Stimulated activated CD8-positive, alpha-beta memory T cell treated with anti-CD3 and anti-CD28 coated beads, Interleukin-4, amount 100 ng/mL, for 1 hour (primary cell): ENCODE results near the gene ZSCAN4.
A peak's percentile ranks its signal among the peaks of the same experiment; 100 is the strongest.

Experiments
- DNase-seq, 2 donors: peaks; one replicate each; pipeline ENCODE4 v3.0.0-alpha.2; 2020; ENCODE audit warnings: low read depth in 2 of 2, low spot score in 1 of 2

Gene ZSCAN4

DNA sequence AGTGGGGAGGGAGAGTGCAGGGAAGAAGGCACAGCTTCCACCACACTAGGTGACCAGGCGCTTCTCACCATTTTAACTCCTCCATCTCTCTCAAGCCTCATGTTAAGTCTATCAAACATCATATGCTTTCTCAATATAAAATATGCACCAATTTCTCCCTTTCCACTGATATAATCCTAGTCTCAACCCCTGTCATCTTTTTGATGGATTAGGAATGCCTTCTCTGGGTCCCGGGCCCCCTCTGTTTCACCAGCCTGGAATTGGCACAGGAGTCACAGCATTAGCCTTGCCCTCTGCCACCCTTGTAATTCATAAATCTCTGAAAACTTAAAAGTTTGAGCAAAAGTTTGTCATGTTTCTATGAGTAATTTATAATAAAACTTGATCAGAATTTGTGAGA is at the start of gene ZSCAN4:
Gene ZSCAN4 (plus strand): TSS at position 301 of the 400 bp plus-strand sequence. CDS start 7,211 bp downstream, outside the sequence.
- no peak for DNase-seq

DNA sequence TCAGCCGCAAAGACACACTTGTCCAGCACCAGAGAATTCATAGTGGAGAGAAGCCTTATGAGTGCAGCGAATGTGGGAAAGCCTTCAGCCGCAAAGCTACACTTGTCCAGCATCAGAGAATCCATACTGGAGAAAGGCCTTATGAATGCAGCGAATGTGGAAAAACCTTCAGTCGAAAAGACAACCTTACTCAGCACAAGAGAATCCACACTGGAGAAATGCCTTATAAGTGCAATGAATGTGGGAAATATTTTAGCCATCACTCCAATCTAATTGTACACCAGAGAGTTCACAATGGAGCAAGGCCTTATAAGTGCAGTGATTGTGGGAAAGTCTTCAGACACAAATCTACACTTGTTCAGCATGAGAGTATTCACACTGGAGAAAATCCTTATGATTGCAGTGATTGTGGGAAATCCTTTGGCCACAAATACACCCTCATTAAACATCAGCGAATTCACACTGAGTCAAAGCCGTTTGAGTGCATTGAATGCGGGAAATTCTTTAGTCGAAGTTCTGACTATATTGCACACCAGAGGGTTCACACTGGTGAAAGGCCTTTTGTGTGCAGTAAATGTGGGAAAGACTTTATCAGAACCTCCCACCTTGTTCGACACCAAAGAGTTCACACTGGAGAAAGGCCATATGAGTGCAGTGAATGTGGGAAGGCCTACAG is 47.9 kb upstream of the ZSCAN4 start:
- DNase-seq: no peak

DNA sequence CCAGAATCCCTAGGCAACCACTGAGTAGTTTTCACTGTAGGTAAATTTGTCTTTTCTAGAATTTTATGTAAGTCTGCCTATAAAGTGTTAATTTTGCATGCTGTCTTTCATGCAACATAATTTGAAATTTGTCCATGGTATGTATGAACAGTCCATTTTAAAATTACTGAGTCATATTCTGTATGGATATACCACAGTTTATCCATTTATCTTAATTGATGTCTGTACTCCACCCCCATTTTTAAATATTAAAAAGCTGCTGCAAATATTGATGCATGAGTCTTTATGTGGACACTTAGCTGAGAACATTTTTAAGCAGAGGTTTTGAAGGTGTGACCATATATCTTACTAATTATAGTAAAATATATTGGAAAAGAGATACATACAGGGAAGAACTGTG is 45.6 kb upstream of the ZSCAN4 start:
- DNase-seq: no peak

DNA sequence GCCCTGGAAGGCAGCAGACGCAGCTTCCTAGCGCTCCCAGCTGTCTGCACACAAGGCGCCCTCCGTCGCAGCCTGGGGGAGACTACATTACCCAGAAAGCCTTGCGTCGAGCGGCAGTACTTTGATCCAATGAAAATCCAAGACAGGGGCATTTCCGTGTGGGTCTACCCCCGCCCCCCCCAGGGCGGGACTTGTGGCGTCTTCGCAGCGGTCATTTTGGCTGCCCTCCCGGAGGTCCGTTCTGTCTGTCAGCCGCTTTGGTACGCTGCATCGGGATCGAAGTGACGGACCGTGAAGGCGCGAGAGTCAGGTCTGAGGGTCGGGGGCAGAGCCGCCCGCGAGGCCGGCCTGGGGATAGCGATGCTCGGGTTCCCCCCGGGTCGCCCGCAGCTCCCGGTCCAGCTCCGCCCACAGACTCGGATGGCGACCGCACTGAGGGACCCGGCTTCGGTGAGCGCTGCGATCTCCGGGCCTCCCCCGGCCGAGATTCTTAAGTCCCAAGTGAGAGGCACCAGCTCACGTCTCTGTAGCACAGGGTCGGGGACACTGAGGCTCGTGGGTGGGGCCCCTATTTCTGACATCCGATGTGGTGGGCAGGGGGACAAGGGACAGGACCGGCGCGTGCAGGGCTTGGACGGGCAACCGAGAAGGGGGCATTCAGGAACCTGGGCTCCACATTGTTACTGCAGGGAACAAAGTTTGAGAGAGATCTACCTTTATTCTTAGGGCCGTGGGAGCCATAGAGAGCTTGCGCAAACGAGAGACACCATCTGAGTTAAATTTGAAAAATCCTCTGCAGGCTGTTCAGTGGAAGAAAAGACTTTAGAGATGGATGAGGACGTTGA is 35.5 kb upstream of the ZSCAN4 start, which contains the start of gene ZNF211:
Gene ZNF211 (plus strand): TSS at position 182 of the 845 bp plus-strand sequence. CDS start 179 bp downstream, at position 361.
- DNase-seq: peak; percentile 74 to 75

GRCh38 chr19:57633832-57634131 is 35.0 kb upstream of the ZSCAN4 start:
- no peak for DNase-seq

GRCh38 chr19:57637379-57637778 is 31.4 kb upstream of the ZSCAN4 start:
- DNase-seq: no peak

DNA sequence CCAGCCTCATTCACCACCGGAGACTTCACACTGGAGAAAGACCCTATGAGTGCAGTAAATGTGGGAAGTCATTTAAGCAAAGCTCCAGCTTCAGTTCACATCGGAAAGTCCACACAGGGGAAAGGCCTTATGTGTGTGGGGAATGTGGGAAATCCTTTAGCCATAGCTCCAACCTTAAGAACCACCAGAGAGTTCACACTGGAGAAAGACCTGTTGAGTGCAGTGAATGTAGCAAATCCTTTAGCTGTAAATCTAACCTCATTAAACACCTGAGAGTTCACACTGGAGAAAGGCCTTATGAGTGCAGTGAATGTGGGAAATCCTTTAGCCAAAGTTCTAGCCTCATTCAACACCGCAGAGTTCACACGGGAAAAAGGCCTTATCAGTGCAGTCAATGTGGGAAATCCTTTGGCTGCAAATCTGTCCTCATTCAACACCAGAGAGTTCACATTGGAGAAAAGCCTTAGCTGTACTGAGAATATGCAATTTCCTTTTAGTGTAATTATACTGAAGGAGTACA is 27.0 kb upstream of the ZSCAN4 start:
- no peak for DNase-seq

GRCh38 chr19:57642396-57643046 is 26.2 kb upstream of the ZSCAN4 start:
- DNase-seq: no peak

- DNase-seq: no peak
Observed at GRCh38 chr19:57643734-57644133, 25.0 kb upstream of the ZSCAN4 start.

GRCh38 chr19:57648331-57649003 is 20.3 kb upstream of the ZSCAN4 start:
- no peak for DNase-seq

DNA sequence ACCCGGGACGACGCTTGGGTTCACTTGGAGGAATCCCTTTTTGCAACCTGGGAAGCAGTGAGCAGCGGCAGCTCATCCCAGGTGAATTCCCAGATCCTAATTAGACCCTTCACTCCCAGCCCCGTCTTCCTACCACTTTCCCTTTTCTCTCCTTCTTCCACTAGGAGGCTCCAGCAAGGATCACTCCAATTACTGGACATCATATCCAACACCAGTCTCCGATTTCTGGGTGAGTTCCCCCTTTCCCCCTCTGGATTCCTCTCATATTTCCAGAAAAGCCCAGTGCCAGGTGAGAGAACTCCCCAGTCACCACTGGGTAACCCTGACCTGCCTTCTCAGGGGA is 17.1 kb upstream of the ZSCAN4 start:
- no peak for DNase-seq

DNA sequence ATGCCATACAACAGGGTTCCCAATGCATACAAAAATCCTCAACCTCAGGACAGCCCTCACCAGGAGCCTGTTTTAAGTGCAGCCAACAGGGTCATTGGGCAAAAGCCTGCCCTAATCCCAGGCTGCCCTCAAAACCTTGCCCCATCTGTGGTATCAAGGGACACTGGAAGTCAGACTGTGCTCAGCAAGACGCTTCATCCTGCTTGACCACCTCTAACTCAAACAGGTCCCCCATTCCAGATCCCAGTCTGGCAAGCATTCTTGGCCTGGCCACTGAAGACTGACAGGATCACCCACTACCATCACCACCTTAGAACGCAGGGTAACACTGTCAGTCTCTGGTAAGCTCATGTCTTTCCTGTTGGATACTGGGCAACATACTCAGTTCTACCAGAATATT is 15.0 kb upstream of the ZSCAN4 start:
- no peak for DNase-seq

DNA sequence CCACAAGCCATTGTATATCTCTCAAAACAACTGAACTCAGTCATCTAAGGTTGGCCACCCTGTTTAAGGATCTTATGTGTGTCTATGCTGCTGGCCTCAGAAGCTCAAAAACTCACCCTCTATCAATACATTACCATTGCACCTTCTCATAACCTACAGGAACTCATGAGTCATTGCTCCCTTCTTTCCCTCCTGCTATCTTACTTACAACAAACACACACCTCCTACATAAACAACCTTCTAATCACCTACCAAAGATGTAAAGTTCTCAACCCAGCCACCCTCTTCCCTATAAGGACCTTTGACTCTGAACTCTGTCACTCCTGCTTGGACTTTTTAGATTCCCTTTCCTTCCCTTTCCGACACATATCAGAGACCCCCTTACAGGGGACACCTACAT is 13.3 kb upstream of the ZSCAN4 start:
- DNase-seq: no peak

DNA sequence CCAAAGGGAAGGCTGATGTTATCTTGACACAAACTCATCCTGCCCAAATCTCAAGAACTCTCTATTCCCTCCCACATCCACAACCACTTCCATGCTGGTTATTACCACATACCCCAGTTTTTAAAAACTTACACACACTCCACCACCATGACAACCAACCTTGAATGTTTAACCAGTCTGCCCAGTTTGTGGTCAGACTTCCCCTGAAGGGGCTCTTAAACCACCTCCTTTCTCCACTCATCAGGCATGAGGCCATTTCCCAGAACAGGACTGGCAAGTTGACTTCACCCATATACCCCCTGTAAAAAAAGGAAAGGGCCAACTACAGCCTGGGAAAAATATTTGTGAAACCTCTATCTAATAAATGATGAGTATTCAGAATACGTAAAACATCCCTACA is 12.4 kb upstream of the ZSCAN4 start:
- no peak for DNase-seq

DNA sequence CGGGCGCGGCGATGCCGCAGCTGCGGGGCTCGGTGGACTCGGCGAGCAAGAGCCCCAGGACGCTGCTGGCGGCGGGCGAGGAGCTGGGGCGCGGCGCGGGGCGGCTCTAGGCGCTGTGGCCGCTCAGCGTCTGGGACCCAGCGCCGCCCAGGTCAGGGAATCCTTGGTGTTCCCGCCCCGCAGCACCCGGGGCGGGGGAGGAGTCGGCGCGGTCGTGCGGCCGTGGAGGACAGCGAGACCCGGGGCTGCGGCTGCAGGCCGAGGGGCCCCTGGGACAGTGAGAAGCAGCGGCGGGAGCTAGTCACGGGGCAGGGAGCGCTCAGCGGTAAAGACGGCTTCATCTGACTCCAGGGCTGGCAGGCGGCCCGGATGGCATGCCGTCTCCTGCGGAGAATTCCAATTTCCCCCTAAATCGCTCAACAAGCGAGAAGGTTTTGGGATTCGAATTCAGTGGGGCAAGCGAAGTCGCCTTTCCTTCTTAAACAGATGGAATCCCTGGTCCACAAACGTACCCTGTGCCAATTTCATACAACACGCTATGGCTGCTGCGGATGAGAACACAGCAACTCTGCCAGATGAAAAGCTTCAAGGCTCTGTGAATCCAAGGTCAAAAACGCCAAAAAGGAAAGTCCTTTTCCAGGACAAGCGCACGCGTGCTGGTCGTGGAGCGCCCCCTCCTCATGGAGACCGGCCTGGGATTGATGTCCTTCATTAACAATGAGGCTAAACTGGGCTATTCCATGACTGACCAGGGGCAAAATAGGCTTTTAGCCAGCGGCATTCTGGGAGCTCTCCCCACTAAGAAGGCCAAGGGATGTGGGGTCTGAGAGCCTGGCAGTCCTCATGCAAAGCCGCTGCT is 4.2 kb upstream of the ZSCAN4 start:
- no peak for DNase-seq

GRCh38 chr19:57665261-57665806 is 3.4 kb upstream of the ZSCAN4 start:
- DNase-seq: no peak

DNA sequence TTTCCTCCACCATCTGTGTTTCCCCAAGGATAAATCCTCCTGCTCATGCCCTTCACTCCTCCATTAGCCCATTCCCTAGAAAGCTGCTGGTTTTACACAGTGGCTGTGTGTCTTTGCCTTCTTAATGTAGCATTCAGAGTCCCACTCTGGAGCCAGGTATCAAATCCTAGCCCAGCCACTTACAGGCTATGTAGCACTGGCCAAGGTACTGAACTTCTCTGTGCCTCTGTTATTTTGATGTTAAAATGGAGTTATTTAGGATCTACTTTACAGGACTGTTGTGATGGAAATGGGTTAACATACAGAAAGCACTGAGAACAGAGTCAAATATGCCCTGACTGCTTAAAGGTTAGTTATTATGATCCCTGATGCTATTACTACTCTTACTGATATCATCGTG is 1.5 kb upstream of the ZSCAN4 start:
- no peak for DNase-seq

DNA sequence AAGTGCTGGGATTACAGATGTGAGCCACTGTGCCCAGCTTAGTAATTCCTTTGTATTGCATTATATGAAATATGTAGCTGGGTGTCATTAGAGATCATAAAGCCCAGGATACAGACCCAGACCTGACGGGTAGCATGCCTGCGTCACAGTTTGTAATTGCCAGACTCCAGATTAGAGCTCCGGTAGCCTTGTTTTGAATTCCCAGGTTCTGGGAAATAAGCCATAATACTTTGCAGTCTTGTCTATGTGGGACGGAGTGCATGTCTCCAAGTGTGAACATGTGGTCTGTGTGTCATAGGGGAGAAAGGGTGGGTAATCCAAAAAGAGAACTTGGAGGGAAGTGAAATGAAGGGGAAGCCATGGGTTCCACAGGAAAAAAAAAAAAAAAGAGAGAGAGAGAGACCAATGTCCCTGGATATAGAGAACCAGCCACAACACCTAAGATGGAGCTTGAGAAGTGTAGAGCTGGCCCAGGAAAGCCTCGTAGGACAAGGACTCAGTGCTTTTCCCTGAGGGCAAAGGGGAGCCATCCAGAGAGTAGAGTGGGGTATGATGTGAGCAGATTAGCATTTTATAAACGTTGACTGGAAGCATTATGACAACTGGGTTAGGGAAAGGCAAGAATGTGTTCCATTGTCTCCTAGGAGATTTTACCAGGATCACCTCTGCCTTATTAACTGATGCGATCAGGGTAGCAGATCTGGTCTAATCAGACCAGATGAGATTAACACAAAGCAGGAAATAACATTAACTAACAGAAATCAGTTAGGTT is 2.6 kb downstream of the ZSCAN4 start:
- no peak for DNase-seq

DNA sequence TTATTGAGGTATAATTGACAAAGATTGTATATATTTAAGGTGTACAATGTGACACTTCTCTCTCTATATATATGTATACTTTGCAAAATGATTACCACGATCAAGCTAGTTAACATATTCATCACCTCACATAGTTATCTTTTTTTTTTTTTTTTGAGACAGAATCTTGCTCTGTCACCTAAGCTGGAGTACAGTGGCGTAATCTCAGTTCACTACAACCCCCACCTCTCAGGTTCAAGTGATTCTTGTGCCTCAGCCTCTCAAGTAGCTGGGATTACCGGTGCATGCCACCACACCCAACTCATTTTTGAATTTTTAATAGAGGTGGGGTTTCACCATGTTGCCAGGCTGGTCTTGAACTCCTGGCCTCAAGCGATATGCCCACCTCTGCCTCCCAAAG is 3.7 kb downstream of the ZSCAN4 start:
- DNase-seq: no peak
